ENCODE data around the gene UGT2B28.
"Not testable (repeated sequence)": the region's sequence is repeated elsewhere in the genome, so short reads cannot be mapped to it uniquely, and the experiment has no call there.

Gene UGT2B28

GRCh38 chr4:69280081-69280480 is at the start of gene UGT2B28:
UGT2B28 (plus strand) TSS chr4:69280475; CDS start chr4:69280501, 26 bp downstream.
- not testable (repeated sequence) for DNase-seq

- no peak for DNase-seq
Measured at GRCh38 chr4:69239092-69239491, 41.2 kb upstream of the UGT2B28 start.

- no peak for DNase-seq
Measured at GRCh38 chr4:69239557-69240168, 40.6 kb upstream of the UGT2B28 start.

- not testable (repeated sequence) for DNase-seq
Measured at GRCh38 chr4:69240787-69241186, 39.5 kb upstream of the UGT2B28 start.

GRCh38 chr4:69241746-69242145 is 38.5 kb upstream of the UGT2B28 start:
- DNase-seq, result not testable (repeated sequence)

- not testable (repeated sequence) for DNase-seq
Measured at GRCh38 chr4:69242562-69243240, 37.6 kb upstream of the UGT2B28 start.

GRCh38 chr4:69250884-69251283 is 29.4 kb upstream of the UGT2B28 start:
- not testable (repeated sequence) for DNase-seq

- DNase-seq, result not testable (repeated sequence)
Measured at GRCh38 chr4:69253147-69253772, 27.0 kb upstream of the UGT2B28 start.

GRCh38 chr4:69268612-69269011 is 11.7 kb upstream of the UGT2B28 start:
- not testable (repeated sequence) for DNase-seq

- not testable (repeated sequence) for DNase-seq
Measured at GRCh38 chr4:69296356-69296755, 16.1 kb downstream of the UGT2B28 start.

GRCh38 chr4:69308426-69309033 is 28.3 kb downstream of the UGT2B28 start:
- DNase-seq, result not testable (repeated sequence)

GRCh38 chr4:69309549-69310076 is 29.3 kb downstream of the UGT2B28 start:
- not testable (repeated sequence) for DNase-seq

- DNase-seq, result not testable (repeated sequence)
Measured at GRCh38 chr4:69310262-69310661, 30.0 kb downstream of the UGT2B28 start.

- DNase-seq, result not testable (repeated sequence)
Measured at GRCh38 chr4:69317669-69318298, 37.5 kb downstream of the UGT2B28 start.

- DNase-seq, result no peak
Measured at GRCh38 chr4:69321153-69321729, 41.0 kb downstream of the UGT2B28 start.

GRCh38 chr4:69322055-69322454 is 41.8 kb downstream of the UGT2B28 start:
- DNase-seq, result no peak

GRCh38 chr4:69323284-69323683 is 43.0 kb downstream of the UGT2B28 start:
- DNase-seq, result no peak

GRCh38 chr4:69330345-69331047 is 50.2 kb downstream of the UGT2B28 start:
- DNase-seq, result no peak

- not testable (repeated sequence) for DNase-seq
Measured at GRCh38 chr4:69331304-69331703, 51.0 kb downstream of the UGT2B28 start.

GRCh38 chr4:69335485-69335884 is 55.2 kb downstream of the UGT2B28 start:
- DNase-seq, result not testable (repeated sequence)

GRCh38 chr4:69343114-69343513 is 62.8 kb downstream of the UGT2B28 start:
- not testable (repeated sequence) for DNase-seq

All from CD4-positive, alpha-beta T cell treated with Interleukin-6 for 4 hours (primary cell).